ENCODE measurements around the gene GPR137.

GPR137 gene

DNA sequence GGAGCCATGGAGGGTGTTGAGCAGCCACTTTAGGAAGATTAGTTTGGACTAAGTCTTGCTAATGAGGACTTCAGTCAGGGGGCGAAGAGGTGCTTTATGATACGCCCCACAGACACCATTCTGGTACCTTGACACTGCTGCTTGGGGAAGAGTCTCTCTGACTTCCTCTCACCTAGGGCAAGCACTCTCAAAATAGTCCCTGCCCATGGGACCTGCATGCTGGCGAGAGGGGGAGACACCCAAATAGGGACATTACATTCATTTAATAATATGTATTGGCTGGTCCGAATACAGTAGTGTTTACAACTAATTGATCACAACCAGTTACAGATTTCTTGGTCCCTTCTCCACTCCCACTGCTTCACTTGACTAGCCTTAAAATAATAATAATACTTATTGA is 10.1 kb downstream of the GPR137 start:
- Mint-ChIP-seq H3K27ac (no peak overlapping the region), H3K4me1 (peaks cover 5% of the 10 kb centered on the region), H3K9me3 (no peaks in the 10 kb centered on the region), H3K36me3 (ENCODE audit: low read depth) (no peaks in the 10 kb centered on the region), H3K4me3 (no peak overlapping the region), H3K27me3 (ENCODE audit: low read depth) (peaks cover 91% of the 10 kb centered on the region)
- TF ChIP-seq, protein P1, sequence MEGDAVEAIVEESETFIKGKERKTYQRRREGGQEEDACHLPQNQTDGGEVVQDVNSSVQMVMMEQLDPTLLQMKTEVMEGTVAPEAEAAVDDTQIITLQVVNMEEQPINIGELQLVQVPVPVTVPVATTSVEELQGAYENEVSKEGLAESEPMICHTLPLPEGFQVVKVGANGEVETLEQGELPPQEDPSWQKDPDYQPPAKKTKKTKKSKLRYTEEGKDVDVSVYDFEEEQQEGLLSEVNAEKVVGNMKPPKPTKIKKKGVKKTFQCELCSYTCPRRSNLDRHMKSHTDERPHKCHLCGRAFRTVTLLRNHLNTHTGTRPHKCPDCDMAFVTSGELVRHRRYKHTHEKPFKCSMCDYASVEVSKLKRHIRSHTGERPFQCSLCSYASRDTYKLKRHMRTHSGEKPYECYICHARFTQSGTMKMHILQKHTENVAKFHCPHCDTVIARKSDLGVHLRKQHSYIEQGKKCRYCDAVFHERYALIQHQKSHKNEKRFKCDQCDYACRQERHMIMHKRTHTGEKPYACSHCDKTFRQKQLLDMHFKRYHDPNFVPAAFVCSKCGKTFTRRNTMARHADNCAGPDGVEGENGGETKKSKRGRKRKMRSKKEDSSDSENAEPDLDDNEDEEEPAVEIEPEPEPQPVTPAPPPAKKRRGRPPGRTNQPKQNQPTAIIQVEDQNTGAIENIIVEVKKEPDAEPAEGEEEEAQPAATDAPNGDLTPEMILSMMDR (IDR thresholded peaks at IDR 0.05; ENCODE audit: unreplicated experiment in 3 of 3): no peak

DNA sequence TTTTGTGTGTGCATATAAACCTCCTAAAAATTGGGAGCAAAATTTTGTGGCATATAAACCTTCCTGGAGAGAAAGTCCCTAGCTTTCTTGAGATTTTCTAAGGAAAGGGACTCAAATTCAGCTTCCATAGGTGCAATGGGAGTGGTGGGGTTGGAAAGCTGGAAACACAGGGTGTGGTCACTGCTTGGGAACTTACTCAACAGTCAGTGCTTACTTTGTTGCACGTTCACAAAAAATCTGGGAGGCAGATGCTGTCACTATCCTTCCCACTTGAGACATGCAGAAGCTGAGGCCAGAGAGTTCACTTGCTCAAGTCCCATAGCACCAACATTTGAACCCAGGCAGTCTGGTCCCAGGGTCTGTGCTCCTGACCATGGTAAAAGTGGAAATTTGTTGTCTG is 10.6 kb downstream of the GPR137 start:
- Mint-ChIP-seq H3K36me3 (ENCODE audit: low read depth) (no peaks in the 10 kb centered on the region), H3K27ac (no peak overlapping the region), H3K9me3 (no peaks in the 10 kb centered on the region), H3K4me1 (peaks cover 5% of the 10 kb centered on the region), H3K4me3 (no peak overlapping the region), H3K27me3 (ENCODE audit: low read depth) (peaks cover 91% of the 10 kb centered on the region)
- TF ChIP-seq, protein P1 (IDR thresholded peaks at IDR 0.05; ENCODE audit: unreplicated experiment in 3 of 3): no peak

DNA sequence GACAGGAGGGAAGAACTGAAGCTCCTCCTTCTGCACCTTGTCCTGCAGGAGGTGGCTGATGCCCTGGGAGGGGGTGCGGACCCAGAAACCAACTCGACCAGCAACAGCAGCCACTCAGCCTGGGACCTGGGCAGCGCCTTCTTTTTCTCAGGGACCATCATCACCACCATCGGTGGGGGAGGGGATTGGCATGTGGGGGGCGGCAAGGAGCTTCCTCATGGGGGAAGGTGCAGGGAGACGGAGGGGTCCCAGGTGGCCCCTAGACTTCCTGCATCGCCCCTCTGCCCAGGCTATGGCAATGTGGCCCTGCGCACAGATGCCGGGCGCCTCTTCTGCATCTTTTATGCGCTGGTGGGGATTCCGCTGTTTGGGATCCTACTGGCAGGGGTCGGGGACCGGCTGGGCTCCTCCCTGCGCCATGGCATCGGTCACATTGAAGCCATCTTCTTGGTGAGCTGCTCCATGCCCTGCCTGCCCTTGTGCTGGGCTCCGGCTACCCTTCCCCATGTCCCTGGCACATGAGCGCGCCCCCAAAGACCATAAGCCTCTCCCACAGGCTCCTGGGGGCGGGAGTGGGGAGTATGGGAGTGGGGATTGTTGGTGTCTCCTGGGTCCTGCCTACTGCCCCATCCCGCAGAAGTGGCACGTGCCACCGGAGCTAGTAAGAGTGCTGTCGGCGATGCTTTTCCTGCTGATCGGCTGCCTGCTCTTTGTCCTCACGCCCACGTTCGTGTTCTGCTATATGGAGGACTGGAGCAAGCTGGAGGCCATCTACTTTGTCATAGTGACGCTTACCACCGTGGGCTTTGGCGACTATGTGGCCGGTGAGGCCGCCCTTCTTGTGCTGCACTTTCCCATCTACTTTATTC is 11.4 kb downstream of the GPR137 start:
- Mint-ChIP-seq H3K4me3 (no peak overlapping the region), H3K27ac (no peak overlapping the region), H3K9me3 (no peaks in the 10 kb centered on the region), H3K36me3 (ENCODE audit: low read depth) (no peaks in the 10 kb centered on the region), H3K4me1 (peaks cover 5% of the 10 kb centered on the region), H3K27me3 (ENCODE audit: low read depth) (peaks cover 99% of the 10 kb centered on the region)
- TF ChIP-seq, protein P1 (IDR thresholded peaks at IDR 0.05; ENCODE audit: unreplicated experiment in 3 of 3): no peak

DNA sequence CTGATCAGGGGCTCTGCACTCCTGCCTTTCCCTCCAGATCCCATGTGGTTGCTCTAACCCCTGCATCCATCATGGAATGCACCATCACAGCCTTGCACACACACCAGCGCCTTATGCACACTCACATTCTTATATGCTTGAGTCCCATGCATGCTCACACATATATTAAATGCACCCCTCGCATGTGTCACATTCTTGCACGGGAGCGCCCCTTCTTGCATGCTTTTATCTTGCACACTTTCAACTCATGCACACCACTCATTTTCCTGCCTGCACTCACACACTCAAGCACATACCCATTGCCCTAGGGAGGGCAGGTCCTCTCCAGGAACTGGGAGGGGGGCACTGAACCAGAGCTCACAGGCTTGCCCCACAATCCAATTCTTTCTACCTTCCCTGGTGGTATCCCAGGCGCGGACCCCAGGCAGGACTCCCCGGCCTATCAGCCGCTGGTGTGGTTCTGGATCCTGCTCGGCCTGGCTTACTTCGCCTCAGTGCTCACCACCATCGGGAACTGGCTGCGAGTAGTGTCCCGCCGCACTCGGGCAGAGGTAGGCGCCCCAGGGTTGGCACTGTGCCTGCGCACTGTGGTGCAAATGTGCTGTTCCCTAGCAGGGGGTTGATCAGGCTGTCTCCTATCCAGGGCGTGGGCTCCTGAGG is 12.2 kb downstream of the GPR137 start:
- no peak overlapping the region for H3K4me3 Mint-ChIP-seq
- H3K4me1 Mint-ChIP-seq: peaks cover 5% of the 10 kb centered on the region

DNA sequence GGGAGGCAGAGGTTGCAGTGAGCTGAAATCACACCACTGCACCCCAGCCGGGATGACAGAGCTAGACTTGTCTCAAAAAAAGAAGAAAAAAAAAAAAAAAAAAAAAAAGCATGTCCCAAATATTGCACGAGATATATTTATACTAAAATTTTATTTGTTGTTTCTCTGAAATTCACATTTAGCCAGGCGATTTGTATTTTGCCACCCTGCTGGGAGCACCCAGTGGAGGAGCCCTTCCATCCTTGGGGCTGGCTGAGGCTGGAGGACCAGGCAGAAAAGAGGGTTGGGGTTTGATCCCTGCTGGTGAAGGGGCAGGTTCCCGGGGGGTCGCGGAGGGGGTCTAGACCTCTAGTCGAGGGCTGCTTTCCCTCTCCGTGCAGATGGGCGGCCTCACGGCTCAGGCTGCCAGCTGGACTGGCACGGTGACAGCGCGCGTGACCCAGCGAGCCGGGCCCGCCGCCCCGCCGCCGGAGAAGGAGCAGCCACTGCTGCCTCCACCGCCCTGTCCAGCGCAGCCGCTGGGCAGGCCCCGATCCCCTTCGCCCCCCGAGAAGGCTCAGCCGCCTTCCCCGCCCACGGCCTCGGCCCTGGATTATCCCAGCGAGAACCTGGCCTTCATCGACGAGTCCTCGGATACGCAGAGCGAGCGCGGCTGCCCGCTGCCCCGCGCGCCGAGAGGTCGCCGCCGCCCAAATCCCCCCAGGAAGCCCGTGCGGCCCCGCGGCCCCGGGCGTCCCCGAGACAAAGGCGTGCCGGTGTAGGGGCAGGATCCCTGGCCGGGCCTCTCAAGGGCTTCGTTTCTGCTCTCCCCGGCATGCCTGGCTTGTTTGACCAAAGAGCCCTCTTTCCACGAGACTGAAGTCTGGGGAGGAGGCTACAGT is 13.6 kb downstream of the GPR137 start:
- no peak overlapping the region for H3K27ac Mint-ChIP-seq
- H3K4me3 Mint-ChIP-seq: peak overlapping the region; percentile 62 to 76 (median 75)
- H3K9me3 Mint-ChIP-seq: no peaks in the 10 kb centered on the region
- H3K4me1 Mint-ChIP-seq: peaks cover 7% of the 10 kb centered on the region
- TF ChIP-seq, protein P1 (IDR thresholded peaks at IDR 0.05; ENCODE audit: unreplicated experiment in 3 of 3): no peak
- peaks cover 91% of the 10 kb centered on the region for H3K27me3 Mint-ChIP-seq (ENCODE audit: low read depth)
- no peaks in the 10 kb centered on the region for H3K36me3 Mint-ChIP-seq (ENCODE audit: low read depth)

More for the DNA sequence above, 12.2 kb downstream of the GPR137 start:
- Mint-ChIP-seq H3K36me3 (ENCODE audit: low read depth) (no peaks in the 10 kb centered on the region), H3K9me3 (no peaks in the 10 kb centered on the region), H3K27ac (no peak overlapping the region), H3K27me3 (ENCODE audit: low read depth) (peaks cover 97% of the 10 kb centered on the region)
- TF ChIP-seq, protein P1 (IDR thresholded peaks at IDR 0.05; ENCODE audit: unreplicated experiment in 3 of 3): no peak
